EH (cell line): ENCODE data around the gene SPPL2C.
A peak's percentile ranks its signal among the peaks of the same experiment; 100 is the strongest.

Source experiments
- DNase-seq: peaks from one replicate; pipeline ENCODE4 v3.0.0-alpha.2; 2015; ENCODE audit warnings: low read depth

The SPPL2C gene, protein sequence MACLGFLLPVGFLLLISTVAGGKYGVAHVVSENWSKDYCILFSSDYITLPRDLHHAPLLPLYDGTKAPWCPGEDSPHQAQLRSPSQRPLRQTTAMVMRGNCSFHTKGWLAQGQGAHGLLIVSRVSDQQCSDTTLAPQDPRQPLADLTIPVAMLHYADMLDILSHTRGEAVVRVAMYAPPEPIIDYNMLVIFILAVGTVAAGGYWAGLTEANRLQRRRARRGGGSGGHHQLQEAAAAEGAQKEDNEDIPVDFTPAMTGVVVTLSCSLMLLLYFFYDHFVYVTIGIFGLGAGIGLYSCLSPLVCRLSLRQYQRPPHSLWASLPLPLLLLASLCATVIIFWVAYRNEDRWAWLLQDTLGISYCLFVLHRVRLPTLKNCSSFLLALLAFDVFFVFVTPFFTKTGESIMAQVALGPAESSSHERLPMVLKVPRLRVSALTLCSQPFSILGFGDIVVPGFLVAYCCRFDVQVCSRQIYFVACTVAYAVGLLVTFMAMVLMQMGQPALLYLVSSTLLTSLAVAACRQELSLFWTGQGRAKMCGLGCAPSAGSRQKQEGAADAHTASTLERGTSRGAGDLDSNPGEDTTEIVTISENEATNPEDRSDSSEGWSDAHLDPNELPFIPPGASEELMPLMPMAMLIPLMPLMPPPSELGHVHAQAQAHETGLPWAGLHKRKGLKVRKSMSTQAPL

DNA sequence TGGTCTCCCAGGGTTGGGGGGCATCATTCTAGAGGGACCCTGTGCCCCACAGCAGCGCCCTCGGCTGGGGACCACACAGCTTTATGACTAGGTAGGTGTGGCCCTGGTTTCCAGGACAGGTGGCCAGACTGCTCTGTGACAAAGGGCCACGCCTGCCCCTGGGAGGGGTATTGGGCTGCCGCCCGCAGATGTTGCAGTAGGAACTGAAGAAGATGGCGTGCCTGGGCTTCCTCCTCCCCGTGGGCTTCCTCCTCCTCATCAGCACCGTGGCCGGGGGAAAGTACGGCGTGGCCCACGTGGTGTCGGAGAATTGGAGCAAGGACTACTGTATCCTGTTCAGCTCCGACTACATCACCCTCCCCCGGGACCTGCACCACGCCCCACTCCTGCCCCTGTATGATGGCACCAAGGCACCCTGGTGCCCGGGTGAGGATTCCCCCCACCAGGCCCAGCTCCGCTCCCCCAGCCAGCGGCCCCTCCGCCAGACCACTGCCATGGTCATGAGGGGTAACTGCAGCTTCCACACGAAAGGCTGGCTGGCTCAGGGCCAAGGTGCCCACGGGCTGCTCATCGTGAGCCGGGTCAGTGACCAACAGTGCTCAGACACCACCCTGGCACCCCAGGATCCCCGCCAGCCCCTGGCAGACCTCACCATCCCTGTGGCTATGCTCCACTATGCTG lies at the start of gene SPPL2C:
Gene SPPL2C (plus strand): TSS at position 187 of the 681 bp plus-strand sequence. CDS start 26 bp downstream, at position 213.
- DNase-seq, result no peak

DNA sequence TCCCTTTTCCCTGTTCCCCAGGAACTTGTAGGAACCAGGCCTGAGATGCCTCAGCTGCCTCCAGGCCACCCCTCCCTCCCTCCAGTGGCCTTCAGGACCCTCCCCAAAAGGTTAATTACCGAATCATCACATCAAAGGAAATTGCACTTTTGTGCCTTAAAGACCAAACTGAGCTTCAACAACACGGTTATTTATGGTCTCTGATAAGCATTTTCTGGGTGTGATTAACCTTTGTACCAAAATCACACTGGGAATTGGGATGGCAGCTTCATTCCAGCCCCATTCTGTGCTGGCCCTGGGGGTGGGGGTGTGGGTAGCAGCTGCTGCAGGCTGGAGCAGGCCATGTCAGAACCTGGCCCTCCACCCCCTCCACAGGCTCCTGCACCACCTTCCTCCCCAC lies 43.9 kb upstream of the SPPL2C start:
- DNase-seq, result no peak

DNA sequence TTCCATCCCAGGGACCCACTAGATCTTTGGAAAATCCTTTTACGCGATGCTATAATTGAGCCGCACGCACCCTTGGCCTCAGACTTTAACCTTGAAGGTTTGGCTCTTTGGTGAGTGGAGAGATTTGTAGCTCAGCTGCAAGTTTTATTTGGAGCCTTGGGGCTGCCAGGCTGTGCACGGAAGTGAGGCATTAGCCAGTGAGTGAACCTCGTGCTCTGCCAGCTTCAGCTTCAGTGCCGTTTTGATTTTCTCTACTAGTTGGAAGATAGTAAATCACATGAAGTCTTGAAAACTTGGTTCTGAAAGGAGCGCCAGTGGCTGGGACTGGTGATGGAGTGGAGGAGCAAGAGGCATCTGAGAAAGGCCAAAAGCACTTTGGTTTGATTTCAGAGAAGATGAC lies 43.3 kb upstream of the SPPL2C start:
- no peak for DNase-seq

DNA sequence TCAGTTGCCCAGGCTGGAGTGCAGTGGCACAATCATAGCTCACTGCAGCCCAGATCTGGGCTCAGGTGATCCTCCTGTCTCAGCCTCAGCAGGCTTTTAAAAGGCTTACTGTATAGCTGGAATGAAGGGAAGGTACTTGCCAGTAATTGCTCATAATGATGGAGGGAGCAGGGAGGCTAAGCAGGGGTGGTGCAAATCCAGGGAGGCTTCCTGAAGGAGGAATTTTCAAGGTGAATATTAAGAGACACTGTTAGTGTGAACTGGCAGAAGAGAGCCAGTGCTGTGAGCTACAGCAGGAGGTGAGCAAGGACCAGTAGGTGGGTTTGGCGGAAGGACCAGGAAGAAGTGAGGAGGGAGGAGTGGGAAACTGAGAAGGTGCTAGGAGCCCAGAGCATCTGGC lies 35.8 kb upstream of the SPPL2C start:
- DNase-seq, result no peak

DNA sequence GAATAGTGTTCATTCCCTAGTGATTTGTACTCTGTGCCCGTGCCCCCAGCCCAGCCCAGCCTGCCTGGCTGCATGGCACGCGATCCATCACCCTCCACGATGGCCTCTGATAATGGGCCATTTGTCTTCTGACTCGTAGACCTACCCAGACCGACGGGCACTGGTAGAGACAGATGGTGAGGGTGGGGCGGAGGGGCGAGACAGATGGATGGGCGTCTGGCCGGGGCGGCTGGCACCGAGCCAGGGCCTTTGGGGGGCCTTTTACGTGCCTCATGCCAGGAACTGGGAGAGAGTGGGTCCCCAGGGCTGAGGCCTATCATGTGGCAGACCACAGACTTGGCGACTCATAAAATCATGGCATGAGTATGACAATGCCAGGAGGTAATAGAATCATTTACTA lies 35.2 kb upstream of the SPPL2C start:
- no peak for DNase-seq

DNA sequence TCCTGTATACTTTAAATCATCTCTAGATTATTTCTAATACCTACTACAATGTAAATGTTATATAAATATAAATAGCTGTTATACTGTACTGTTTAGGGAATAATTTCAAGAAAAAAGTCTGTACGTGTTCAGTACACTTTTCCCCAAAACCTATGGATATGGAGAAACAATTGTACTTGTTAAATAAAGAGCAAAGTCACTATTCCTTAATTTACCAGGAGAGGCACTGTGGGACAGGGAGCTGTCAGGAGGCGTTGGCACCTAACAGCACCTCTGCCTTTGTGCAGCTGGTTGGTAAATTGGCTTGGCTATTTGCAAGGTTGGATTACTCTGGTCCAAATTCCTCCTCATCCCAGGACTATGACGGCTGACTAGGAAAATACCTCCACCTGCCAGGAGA lies 32.6 kb upstream of the SPPL2C start:
- DNase-seq, result peak; percentile 5

DNA sequence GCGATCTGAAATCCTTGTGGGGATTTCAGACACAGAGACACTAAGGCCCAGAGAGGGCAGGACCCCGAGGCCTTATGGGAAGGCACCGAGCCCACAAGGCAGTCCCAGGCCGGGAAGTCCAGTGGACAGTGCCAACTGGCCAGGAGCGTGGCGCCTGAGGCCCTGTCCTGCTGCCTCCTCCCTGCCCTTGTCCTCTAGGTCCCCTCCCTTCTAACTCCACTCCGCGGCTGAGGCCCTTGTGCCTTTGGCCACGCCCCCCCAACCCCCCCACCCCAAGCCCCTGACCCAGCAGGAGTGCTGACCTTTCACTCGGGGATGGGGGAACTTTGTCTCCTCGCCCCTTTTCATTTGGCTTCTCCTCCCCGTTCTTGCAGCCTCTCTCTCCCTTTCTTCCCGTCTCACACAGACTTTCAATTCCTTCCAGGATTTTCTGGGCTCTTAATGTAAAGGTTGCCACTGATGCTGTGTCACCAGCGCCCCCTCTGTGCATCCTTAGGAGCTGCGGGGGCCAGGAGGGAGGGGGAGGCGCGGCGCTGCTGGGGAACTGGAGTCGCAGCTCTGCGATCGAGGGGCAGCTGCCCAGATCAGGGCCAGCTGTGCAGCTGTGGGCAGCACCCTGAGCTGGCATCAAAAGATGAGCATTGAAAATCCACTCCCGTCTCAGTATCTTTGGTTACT lies 31.5 kb upstream of the SPPL2C start:
- peak; percentile 9 for DNase-seq

DNA sequence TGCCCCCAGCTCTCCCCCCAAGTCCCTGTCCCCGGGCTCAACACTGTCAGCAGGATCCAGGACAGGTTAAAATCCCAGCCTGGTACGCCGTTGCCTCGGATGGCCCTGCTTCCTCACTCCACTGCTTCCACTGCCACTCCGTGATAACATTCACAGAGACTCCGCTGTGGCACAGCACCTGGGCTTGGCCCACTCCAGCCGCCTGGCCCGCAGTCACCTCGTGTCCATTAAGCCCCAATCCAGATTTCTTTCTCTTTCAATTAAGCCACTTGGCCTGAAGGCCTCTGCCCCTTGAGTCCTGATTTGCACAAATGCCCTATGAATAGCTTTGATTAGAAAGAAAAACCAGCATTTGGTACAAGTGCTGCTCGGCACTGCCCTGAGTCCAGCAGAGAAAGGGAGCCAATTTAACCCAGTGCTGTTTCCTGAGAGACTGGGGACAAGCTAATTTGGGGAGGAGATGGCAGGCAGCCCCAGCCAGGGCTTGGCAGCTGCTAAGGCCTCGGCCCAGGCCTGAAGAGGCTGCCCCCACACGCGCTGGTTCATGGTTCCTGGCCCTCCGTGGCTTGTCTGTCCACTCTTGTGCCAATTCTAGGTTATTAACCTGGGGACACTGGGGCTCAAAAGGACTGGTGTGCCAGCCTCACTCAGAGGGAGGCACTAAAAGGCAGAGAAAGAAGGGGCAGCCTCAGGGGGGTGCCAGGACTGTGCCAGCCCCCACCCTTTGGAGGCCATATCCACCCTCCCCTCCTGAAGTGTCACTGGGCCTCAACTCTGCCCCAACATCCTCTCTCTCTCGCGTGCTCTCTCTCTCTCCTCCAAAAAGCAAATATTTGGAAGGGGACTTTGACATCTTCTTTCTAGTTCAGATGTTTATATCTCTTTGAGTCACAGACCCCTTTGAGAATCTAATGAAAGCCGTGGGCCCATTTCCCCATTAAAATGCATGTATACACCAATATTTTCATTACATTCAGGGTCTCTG lies 29.8 kb upstream of the SPPL2C start:
- no peak for DNase-seq

DNA sequence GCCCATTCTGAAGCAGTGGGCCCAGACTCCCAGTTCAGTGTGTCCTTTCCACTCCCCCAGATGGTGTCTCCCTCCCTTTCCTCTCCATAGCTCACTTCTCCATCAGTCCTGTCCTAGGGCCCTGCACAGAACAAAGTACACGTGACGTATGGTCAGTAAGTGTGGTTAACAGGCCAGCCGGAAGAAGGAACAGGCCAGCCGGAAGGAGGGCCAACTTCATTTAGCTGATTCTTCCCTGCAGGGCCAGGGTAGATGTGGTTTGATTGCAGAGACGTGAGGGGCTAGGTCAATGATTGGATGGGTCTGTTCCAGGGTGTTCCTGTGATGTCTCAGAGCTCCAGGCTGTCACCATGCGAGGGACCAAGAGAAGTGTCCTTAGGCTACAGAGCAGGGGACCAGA lies 28.9 kb upstream of the SPPL2C start:
- DNase-seq, result no peak

DNA sequence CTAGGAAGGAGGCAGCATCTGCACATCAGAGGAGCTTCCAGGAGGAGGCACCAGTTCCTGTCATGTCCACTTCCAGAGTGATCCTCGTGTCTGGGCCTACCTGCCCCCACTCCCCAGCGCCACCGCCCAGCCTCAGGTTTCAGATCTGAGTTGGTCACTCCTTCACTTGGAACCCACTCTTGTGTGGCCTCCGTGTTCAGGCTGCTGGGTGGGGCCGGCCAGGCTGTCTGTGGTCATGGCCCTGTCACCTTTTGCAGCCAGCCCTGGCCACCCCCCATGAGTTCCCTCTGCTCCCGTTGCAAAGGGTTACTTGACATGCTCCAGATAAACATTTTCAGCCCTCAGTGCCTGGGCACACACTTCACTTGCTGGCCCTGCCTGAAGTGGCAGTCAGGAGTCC lies 26.6 kb upstream of the SPPL2C start:
- DNase-seq, result no peak

DNA sequence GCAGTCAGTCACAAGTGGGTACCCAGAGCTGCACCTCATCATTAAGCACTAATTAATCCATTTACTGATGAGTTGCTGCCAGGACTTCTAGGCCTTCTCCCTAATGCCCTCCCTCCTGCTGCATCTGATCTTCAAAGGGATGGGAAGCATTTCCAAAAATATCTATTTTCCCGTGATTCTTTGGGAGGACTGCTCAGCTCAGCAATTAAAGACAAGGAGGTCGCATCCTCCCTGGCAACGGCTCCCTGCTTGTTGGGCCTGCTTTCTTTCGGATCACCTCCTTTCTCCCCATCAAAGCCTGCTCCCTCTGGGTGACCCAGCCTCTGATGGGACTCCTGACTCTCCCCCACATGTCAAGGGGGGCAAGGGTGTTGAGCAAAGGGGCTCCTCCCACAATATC lies 26.0 kb upstream of the SPPL2C start:
- DNase-seq, result no peak

DNA sequence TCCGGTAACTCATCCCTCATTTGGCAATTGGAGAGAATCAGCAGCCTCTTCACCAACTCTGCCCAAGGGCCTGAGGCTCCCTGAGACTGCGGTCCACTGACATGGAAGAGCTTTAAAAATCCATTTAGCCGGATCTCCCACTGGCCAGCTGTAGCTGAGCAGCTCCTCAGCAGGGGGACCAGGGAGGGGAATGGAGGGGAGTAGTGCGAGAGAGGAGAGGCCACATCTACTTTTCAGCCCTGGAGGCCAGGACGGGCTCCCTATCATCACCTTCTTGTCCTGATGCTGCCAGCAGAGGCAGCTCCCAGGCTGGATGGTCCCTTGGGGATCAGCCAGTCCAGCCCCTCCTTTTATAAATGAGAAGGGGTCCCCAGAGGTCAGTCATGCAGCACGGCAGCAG lies 25.0 kb upstream of the SPPL2C start:
- DNase-seq, result no peak

DNA sequence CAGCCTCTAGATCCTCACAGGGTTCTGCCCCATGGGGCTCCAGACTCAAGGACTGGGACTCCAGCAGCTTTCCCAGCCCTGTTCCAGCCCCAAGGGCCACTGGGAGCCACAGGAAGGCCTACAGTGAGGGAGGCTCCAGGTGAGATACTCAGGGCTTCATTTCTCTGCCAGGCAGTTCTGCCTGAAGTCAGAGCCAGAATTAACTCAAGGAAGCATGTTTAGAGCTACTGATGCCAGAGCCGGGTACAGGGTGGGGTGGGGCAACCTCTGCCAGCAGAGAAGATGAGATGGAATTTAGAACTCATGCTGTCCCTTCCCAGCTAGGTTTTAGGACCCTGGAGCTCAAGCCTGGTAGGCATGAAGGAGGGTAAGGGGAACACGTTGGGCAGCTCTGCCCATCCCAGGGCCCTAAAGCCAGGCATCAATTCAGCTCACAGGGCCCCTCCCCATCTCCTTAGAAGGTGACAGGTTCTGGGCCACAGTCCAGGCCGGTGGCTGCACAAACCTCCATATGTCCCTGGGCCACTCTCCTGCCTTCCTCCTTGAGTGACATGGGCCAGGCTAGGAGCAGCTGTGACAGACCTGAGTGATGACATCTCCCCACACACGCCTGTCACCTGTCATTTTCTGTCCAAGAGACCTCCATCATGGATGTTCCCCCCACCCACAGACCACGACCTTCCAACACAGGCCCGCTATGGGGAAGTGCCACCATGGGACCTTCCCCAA lies 24.5 kb upstream of the SPPL2C start:
- DNase-seq, result no peak

DNA sequence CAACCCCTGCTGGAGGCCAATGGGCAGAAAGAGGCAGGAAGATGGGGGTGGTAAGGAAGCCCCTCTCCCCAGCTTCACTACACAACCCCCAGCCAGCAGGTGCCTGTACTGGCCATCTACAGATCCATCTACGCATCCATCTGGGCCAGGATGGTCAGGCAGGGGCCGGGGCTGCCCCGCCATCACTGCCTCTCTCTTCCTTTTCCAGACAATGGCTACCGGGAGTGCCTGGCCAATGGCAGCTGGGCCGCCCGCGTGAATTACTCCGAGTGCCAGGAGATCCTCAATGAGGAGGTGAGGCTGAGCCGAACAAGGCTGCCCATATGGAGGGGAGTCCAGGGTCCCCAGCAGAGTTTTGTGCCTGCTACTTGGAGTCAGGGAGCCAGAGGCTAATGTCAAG lies 23.5 kb upstream of the SPPL2C start:
- DNase-seq, result no peak

DNA sequence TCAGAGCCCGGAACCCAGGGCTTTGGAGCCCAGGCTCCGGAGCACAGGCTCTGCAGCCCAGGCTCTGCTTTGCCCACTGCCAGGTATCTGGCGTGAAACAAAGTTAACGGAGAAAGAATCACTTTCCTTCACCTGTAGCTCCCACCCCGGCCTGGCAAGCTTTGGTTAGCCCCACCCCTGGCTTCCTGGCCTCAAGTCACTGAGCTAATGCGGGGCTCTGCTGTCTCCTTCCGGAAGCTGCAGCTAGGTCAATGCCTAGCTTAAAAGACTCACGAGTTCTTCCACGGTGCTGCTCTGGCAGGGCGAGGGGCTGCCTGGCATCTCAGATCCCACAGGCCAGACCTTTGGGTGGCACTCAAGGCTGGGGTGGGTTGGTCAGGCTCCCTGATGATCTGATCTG lies 21.1 kb upstream of the SPPL2C start:
- no peak for DNase-seq

DNA sequence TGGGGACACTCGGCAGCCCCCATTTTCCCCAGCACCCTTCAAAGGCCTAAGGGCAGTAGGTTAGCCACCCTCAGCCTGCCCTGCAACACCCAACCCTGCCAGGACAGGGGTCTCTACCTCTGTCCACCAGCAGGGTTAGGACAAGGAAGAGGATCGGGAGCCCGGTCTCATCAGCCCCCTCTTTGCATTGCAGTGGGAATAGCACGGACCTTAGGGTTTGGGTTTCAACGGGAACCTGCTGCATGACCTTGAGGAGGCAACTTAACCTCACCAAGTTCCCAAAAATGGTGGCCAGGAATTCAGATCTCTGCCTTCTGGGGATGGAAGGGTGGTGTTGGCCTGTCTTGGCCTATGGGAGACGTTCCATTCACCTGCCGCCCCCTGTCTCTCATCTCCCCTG lies 20.2 kb upstream of the SPPL2C start:
- no peak for DNase-seq

DNA sequence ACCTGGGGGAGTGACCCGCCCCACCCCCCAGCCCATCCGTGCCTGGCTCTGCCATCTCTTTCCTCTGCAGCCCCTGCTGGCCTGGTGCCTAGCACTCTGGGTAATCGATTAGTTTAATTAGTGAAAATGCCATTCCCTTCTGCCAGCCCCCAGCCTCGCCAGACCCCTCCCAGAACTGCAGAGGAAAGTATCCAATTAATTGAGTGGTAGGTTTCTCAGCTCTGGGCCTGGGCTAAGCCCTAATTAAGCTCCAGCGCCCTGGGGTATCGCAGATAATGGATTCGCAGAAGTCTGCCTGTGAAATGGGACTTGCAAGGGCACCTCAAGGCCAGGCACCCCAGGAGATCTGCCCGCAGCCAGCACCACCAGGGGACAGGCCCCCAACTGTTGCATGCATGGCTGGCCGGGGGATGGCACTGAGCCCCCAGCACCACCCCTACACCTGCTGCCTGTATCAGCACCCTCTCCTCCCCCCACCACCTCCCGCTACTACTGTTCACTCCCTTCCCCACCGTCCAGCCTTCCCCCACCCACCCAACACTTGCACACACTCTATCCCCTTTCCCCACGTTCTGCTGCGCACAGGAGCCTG lies 19.7 kb upstream of the SPPL2C start:
- DNase-seq, result no peak

DNA sequence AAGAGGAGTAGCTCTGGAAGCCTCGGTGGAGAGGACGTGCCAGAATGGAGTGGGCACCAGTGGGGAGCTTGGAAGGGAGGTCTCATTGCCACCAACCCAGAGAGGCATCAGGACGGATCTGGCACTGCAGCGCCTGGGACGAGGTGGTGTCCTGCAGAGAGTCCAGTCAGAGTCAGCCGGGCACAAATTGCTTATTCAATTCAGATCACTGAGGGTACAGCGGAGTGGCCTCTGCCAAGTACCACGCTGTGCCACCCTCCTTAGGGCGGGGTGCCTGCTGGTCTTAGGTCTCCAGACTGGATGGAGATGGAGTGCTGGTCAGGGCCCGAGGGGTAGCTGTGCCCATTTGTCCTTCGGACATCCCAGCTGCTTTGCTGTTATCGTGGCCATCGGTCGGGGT lies 18.9 kb upstream of the SPPL2C start:
- DNase-seq, result no peak

DNA sequence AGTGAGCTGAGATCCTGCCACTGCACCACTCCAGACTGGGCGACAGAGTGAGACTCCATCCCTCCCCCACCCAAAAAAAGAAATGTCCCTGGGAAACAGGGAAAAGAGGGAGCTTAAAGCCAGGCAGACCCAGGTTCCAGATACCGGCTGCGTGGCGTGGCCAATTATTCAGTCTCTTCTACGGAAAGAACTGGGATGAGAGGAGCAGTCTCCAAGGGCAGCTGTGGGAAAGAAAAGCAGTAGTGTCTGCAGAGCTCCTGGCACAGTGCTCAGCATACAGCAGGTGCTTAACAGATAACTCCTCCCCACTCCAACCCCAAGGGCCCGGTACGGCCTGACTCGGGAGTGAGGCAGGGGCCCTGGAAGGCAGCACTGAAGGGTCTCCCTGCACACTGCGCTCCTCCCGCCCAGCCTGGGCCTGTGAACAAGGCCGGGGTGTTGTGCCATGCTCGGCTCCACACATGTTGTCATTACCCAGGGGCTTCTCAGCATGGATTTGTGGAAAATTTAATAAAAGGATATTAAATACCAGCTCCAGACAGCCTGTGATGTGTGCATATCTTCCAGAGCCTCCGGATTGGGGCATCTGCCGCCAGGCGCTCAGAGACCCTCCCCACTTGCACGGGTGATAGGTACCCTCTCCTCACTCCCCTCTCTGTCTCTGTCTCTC lies 17.6 kb upstream of the SPPL2C start:
- DNase-seq, result no peak

DNA sequence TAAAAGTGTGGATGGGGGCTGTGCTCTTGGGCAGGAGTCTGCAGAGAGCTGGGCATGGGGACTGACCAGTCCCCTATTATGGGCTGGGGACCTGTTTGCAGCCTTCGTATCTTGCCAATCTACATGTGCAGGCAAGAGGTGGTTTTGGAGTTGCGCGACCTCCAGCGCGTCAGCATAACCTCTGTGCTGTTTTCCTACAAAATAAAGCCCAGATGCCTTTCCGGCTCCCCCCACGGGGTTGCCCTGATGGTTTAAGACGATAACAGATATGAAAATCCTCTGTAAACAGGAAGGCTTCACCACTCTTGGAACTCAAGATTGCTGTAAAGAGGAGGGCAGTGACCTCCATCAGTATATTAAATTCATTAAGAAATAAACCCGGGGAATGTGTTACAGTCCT lies 16.5 kb upstream of the SPPL2C start:
- no peak for DNase-seq
